Glutamatergic neuron (in vitro differentiated cells): ENCODE results near the gene WWOX. TPM values are rescaled to one million over a fixed set of nuclear protein-coding genes. Genes with fewer than 3 reads are reported as not detected.

Experiments used
- DNase-seq: peaks from one replicate; pipeline ENCODE4 v3.0.0; 2022
- H3K27ac Mint-ChIP-seq: one replicate; pipeline ENCODE4 v1.8.0; 2020; ENCODE audit warnings: mild to moderate bottlenecking, mixed read lengths, inconsistent platforms; ENCODE audit not compliant: unreplicated experiment
- H3K27me3 Mint-ChIP-seq: one replicate; pipeline ENCODE4 v1.8.0; 2020; ENCODE audit warnings: mild to moderate bottlenecking, moderate library complexity, mixed read lengths, inconsistent platforms; ENCODE audit not compliant: unreplicated experiment
- H3K36me3 Mint-ChIP-seq: one replicate; pipeline ENCODE4 v1.8.0; 2020; ENCODE audit warnings: mild to moderate bottlenecking, mixed read lengths, inconsistent platforms; ENCODE audit not compliant: unreplicated experiment
- H3K4me1 Mint-ChIP-seq: one replicate; pipeline ENCODE4 v1.8.0; 2020; ENCODE audit warnings: mild to moderate bottlenecking, low read depth, mixed read lengths, inconsistent platforms; ENCODE audit not compliant: unreplicated experiment
- H3K4me3 Mint-ChIP-seq: one replicate; pipeline ENCODE4 v1.8.0; 2020; ENCODE audit warnings: mild to moderate bottlenecking, mixed read lengths, inconsistent platforms; ENCODE audit not compliant: unreplicated experiment
- H3K9me3 Mint-ChIP-seq: one replicate; pipeline ENCODE4 v1.8.0; 2020; ENCODE audit warnings: mild to moderate bottlenecking, moderate library complexity, mixed read lengths, inconsistent platforms; ENCODE audit not compliant: unreplicated experiment
- CTCF ChIP-seq: fragments of 200-600 bp; sonication (generic); IDR thresholded peaks from one replicate; pipeline ENCODE4 v1.5.0; 2021; ENCODE audit not compliant: partially characterized antibody, unreplicated experiment
- total RNA-seq: library from RNA; stranded (reverse); fragmentation: NEBNext Ultra II Directional; extraction: Animal tissue kit (Norgen Biotek cat#: 25700); gene quantifications from one replicate; pipeline ENCODE4 v1.2.1, GENCODE V29; 2021; ENCODE audit not compliant: unreplicated experiment

The WWOX gene
- total RNA-seq, 1 donor from 2014 or later: 10.3 TPM

DNA sequence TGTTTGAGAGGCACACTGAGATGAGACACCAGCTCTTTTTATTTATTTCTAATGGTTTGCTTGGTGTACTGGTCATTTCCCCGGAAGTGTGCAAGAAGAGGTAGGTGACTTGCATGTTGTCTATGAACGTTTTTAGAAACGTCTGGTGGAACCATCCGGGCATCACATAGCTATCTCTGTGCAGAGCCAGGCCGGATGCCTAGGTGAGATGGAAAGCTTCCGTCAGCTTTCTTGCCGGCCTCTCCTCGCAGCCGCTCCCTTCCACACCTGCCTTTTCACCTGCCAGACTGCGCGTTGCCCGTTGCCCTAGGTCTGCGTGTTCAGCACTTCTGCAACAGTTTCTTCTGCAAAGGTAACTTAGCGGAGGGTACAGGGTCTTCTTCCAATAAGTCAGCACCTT is 416.0 kb downstream of the WWOX start:
- H3K9me3 Mint-ChIP-seq: no peaks in the 10 kb centered on the region
- no peaks in the 10 kb centered on the region for H3K27me3 Mint-ChIP-seq
- no peaks in the 10 kb centered on the region for H3K36me3 Mint-ChIP-seq
- no peak overlapping the region for H3K27ac Mint-ChIP-seq
- no peak for TF ChIP-seq CTCF
- peaks cover 7% of the 10 kb centered on the region for H3K4me1 Mint-ChIP-seq
- DNase-seq: no peak
- H3K4me3 Mint-ChIP-seq: no peak overlapping the region

- Mint-ChIP-seq H3K36me3 (no peaks in the 10 kb centered on the region), H3K27me3 (no peaks in the 10 kb centered on the region), H3K27ac (no peak overlapping the region), H3K4me1 (peaks cover 5% of the 10 kb centered on the region), H3K4me3 (no peak overlapping the region), H3K9me3 (no peaks in the 10 kb centered on the region)
- TF ChIP-seq CTCF: no peak
- DNase-seq: no peak
Measured at GRCh38 chr16:78516006-78516736, 416.7 kb downstream of the WWOX start.

DNA sequence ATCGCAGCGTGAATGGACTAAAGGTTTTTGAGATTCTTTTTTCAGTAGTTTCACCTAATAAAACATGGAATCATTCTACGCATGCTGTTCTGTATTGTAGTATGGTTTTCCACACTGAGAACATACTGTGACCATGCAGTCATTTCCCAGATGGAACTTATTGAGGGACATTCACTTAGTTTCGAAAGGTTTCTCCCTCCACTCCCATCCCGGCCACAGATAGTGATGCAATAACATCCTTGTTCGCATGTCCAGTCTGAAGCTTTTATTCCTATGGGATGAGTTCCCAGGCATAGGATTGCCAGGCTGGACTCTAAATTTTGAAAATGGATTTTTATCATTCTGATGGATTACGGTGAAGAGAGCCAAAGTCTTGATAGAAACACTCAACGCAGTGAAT is 420.4 kb downstream of the WWOX start:
- H3K27ac Mint-ChIP-seq: no peak overlapping the region
- no peak for TF ChIP-seq CTCF
- H3K4me1 Mint-ChIP-seq: peaks cover 22% of the 10 kb centered on the region
- DNase-seq: no peak
- H3K9me3 Mint-ChIP-seq: no peaks in the 10 kb centered on the region
- no peaks in the 10 kb centered on the region for H3K27me3 Mint-ChIP-seq
- H3K36me3 Mint-ChIP-seq: no peaks in the 10 kb centered on the region
- H3K4me3 Mint-ChIP-seq: no peak overlapping the region

- H3K27ac Mint-ChIP-seq: no peak overlapping the region
- no peaks in the 10 kb centered on the region for H3K27me3 Mint-ChIP-seq
- H3K9me3 Mint-ChIP-seq: no peaks in the 10 kb centered on the region
- H3K4me3 Mint-ChIP-seq: no peak overlapping the region
- H3K4me1 Mint-ChIP-seq: peaks cover 22% of the 10 kb centered on the region
- no peak for TF ChIP-seq CTCF
- no peaks in the 10 kb centered on the region for H3K36me3 Mint-ChIP-seq
- no peak for DNase-seq
Measured at GRCh38 chr16:78520470-78520869, 421.0 kb downstream of the WWOX start.

DNA sequence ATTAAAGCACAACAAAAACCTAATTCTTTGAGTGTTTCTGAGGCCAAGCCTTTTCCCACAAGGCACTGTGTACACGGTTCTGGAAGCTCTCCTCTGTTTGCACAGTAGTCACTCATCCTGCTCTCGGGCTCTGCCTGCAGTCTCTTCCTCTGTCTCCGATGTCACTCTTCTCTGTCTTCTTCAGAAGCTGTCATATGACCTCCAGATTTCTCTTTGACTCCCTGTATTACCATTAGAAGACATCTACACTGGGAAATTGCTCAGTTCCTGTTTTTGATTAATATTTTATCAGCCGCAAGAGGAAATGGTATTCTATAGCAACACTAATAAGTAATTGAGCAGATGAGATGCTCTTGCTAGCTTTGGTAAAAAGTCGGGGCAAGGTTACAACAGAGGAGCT is 422.9 kb downstream of the WWOX start:
- Mint-ChIP-seq H3K27me3 (no peaks in the 10 kb centered on the region), H3K9me3 (peaks cover 1% of the 10 kb centered on the region), H3K4me3 (no peak overlapping the region), H3K4me1 (peaks cover 21% of the 10 kb centered on the region), H3K36me3 (no peaks in the 10 kb centered on the region), H3K27ac (peak overlapping the region; percentile 20)
- no peak for TF ChIP-seq CTCF
- no peak for DNase-seq
